Astrocyte of the cerebellum (primary cell): Measurements from ENCODE around the gene MDC1.

Experiments
- DNase-seq: peaks from one replicate; pipeline ENCODE4 v3.0.0-alpha.2; 2011; ENCODE audit warnings: low read depth
- H3K4me3 ChIP-seq: 2 replicates; pipeline ENCODE4 v1.5.1; 2011; ENCODE audit warnings: mild to moderate bottlenecking, low read depth, low read length, moderate library complexity
- CTCF ChIP-seq: IDR thresholded peaks from 2 replicates; pipeline ENCODE4 v1.5.1; 2012; ENCODE audit warnings: low read length, low read depth, moderate library complexity, mild to moderate bottlenecking; ENCODE audit errors: missing control alignments
- in situ Hi-C: cut with HindIII; loops from 2 replicates; pipeline ENCODE4 v1.10.0; 2017; ENCODE audit warnings: low sequenced_read_pairs

MDC1 gene

DNA sequence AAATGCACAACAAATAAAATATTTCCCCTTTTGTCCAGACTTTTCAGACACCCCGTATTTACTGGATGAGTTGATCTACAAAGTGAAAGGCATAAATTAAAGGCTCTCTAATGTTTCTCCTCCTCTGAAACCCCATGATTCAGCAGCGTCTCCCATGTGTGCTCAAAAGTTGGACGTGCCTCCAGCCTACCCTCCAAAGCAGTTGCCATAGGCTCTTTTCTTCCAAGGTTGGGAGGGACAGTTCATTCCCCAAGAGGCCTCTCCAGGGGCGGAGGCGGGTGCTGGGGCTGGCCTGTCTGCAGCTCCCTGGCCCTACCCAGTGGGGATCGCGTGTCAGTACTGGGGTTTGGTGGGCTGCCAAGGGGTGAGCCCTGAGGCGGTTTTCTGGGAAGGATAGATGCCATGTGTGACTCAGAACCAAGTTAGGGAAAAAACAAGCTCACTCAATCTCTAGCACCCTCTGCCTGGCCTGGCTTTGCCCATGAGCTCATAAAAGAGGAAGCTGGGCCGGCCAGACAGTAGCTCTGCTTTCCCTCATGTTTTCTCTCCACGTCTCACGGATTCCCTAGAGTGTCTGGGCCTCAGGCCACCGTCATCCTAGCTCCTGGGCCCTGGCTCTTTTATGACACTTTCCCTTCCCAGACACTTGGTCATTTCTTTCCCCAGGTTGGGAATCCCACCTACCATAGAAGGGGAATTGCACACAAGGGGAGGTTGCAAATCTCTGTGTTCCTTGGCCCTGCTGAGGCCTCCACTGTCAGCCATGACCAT, 35.3 kb upstream of the MDC1 start:
- H3K4me3 ChIP-seq: no peak overlapping the region
- in situ Hi-C loops: no loop called here
- TF ChIP-seq CTCF: peak; percentile 10
- peak; percentile 97 for DNase-seq

- DNase-seq: no peak
- no peak for TF ChIP-seq CTCF
- in situ Hi-C loops: no loop called here
- no peak overlapping the region for H3K4me3 ChIP-seq
Observed at GRCh38 chr6:30750379-30750668, 33.2 kb upstream of the MDC1 start.

DNA sequence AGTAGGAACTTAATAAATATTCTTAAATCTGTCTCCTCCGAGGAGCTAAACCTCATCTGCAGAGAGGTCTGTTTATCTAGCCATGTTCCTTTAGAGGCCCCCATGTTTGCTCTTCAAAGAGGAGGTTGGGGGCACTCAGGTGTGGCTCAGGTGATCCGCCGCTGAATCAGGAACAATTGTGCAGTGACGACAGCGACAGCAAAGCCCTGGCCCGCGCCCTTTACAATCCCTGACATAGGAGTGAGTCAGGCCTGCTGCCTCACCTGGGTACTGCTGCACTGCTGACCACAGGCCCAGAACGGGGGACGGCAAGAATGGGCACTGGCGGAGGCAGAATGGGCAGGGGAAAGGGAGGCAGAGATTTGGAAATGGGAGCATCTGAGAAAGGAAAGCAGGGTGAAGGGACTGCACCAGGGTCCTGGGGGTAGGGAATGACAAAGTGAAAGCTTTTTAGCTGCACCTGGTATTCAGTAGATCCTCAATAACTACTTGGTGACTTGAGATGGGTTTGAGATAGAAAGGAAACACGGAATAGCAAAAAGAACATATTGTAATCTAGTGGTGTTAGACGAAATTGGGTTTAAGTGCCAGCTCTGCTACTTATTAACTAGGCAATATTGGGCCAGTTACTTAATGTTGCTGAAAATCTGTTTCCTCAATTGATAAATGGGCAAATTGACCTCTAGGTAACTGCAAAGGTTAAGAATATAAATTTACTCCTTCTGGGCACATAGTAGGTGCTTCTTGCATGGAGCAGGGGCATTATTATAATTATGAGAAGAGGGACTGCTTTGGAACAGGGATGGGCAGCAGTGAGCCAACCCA, 32.7 kb upstream of the MDC1 start:
- in situ Hi-C loops: loop anchor here (5.0 kb wide), 1 partner anchor 53 kb away; no protein-coding TSS in a partner anchor
- H3K4me3 ChIP-seq: no peak overlapping the region
- no peak for DNase-seq
- TF ChIP-seq CTCF: no peak

- H3K4me3 ChIP-seq: no peak overlapping the region
- TF ChIP-seq CTCF: no peak
- in situ Hi-C loops: loop anchor here (5.0 kb wide), 1 partner anchor 53 kb away; no protein-coding TSS in a partner anchor
- DNase-seq: no peak
Observed at GRCh38 chr6:30748851-30749540, 31.9 kb upstream of the MDC1 start.

- in situ Hi-C loops: loop anchor here (5.0 kb wide), 1 partner anchor 54 kb away; no protein-coding TSS in a partner anchor
- H3K4me3 ChIP-seq: no peak overlapping the region
- no peak for DNase-seq
- no peak for TF ChIP-seq CTCF
Observed at GRCh38 chr6:30747902-30748769, 31.1 kb upstream of the MDC1 start.
